T-cell (primary cell): ENCODE measurements around the gene EFCAB12. TPM values are rescaled to one million over a fixed set of nuclear protein-coding genes. Genes with fewer than 3 reads are reported as not detected.
A peak's percentile ranks its signal among the peaks of the same experiment; 100 is the strongest.

Source experiments
- ATAC-seq, 4 experiments: fragments of 200-7000 bp in 3 of 4; fragments of 150-1000 bp in 1 of 4; cut with Tn5 transposase; replicated peaks in 1 of 4; 1 replicate in 3 of 4; 2 replicates in 1 of 4; pipeline ENCODE4 v1.10.0; 2021; ENCODE audit warnings: moderate library complexity in 3 of 4, mild to moderate bottlenecking in 2 of 4, moderate number of reproducible peaks in 1 of 4
- CTCF ChIA-PET, 2 donors: fragments of 300-600 bp; sonication (Branson Sonifier 250); formaldehyde crosslinking; loops; one replicate each; lab custom pipeline; 2022; ENCODE audit warnings: antibody characterized with exemption in 2 of 2; lab: Charles Lee
- POLR2A ChIA-PET, 2 donors: fragments of 300-600 bp; sonication (Branson Sonifier 250); formaldehyde crosslinking; loops; one replicate each; lab custom pipeline; 2022; ENCODE audit warnings: antibody characterized with exemption in 2 of 2; lab: Charles Lee
- DNase-seq, 35 experiments: peaks; one replicate each; pipeline versions ENCODE4 v3.0.0 to v3.0.0-alpha.2; 2013 to 2023
- H3K27ac ChIP-seq: one replicate; pipeline ENCODE4 v1.5.1; 2013; ENCODE audit warnings: low read length
- H3K27me3 ChIP-seq, 2 experiments: replicated peaks in 1 of 2; 1 replicate in 1 of 2; 2 replicates in 1 of 2; pipeline versions ENCODE4 v1.6.1 to v1.7.0; 2013; ENCODE audit warnings: low read length in 1 of 2, mixed read lengths in 1 of 2; ENCODE audit not compliant: control insufficient read depth in 2 of 2, insufficient read depth in 2 of 2; ENCODE audit errors: extremely low read depth in 1 of 2
- H3K36me3 ChIP-seq, 2 donors: 1 replicate in 1 of 2; 2 replicates in 1 of 2; pipeline versions ENCODE4 v1.6.1 to v1.7.0; 2013; ENCODE audit warnings: low read length in 1 of 2; ENCODE audit not compliant: control insufficient read depth in 2 of 2, insufficient read depth in 1 of 2; ENCODE audit errors: extremely low read depth in 1 of 2
- H3K4me1 ChIP-seq, 2 experiments: 1 replicate in 1 of 2; 2 replicates in 1 of 2; pipeline versions ENCODE4 v1.6.1 to v1.7.0; 2013; ENCODE audit warnings: low read length in 2 of 2, mixed read lengths in 1 of 2; ENCODE audit not compliant: insufficient read depth in 2 of 2, control insufficient read depth in 1 of 2; ENCODE audit errors: extremely low read depth in 1 of 2
- H3K4me3 ChIP-seq, 2 donors: 1 replicate in 1 of 2; 2 replicates in 1 of 2; pipeline versions ENCODE4 v1.5.1 to v1.7.0; 2013; ENCODE audit warnings: mild to moderate bottlenecking in 2 of 2, low read length in 1 of 2, moderate library complexity in 1 of 2; ENCODE audit not compliant: control insufficient read depth in 1 of 2; ENCODE audit errors: extremely low read depth in 1 of 2
- H3K9me3 ChIP-seq: 2 replicates; pipeline ENCODE4 v1.7.0; 2013
- H3K27ac Mint-ChIP-seq, 2 donors: one replicate each; pipeline ENCODE4 v1.8.0; 2020 to 2021; ENCODE audit warnings: mild to moderate bottlenecking in 2 of 2, mixed read lengths in 2 of 2
- H3K27me3 Mint-ChIP-seq, 2 donors: one replicate each; pipeline ENCODE4 v1.8.0; 2021 to 2022; ENCODE audit warnings: mixed read lengths in 2 of 2
- H3K36me3 Mint-ChIP-seq: one replicate; pipeline ENCODE4 v1.8.0; 2021; ENCODE audit warnings: mixed read lengths
- H3K4me1 Mint-ChIP-seq, 3 donors: one replicate each; pipeline ENCODE4 v1.8.0; 2020 to 2022; ENCODE audit warnings: mixed read lengths in 3 of 3, mild to moderate bottlenecking in 1 of 3
- H3K4me3 Mint-ChIP-seq, 3 donors: one replicate each; pipeline ENCODE4 v1.8.0; 2020 to 2022; ENCODE audit warnings: mild to moderate bottlenecking in 3 of 3, mixed read lengths in 3 of 3, moderate library complexity in 3 of 3
- H3K9me3 Mint-ChIP-seq, 3 donors: one replicate each; pipeline ENCODE4 v1.8.0; 2020 to 2022; ENCODE audit warnings: mixed read lengths in 3 of 3
- WGBS: methylation state at CpG from one replicate; pipeline ENCODE4 v1.1.5; 2013; ENCODE audit warnings: missing lambda C conversion rate; ENCODE audit not compliant: insufficient coverage; 5-methylcytosine and 5-hydroxymethylcytosine counted together
- total RNA-seq, 35 experiments: library from RNA in 6 of 35; stranded (reverse) in 6 of 35; fragments of 120-200 nt in 1 of 35; gene quantifications; one replicate each; pipeline versions ENCODE4 v1.2.1 to v1.2.4 and lab custom pipeline; 2013 to 2026

EFCAB12 gene
- total RNA-seq, 5 donors from 2014 or later (not counting 1 experiment from before 2014, with no cell fraction given): 1.2 to 2.7 (median 2.2) TPM

DNA sequence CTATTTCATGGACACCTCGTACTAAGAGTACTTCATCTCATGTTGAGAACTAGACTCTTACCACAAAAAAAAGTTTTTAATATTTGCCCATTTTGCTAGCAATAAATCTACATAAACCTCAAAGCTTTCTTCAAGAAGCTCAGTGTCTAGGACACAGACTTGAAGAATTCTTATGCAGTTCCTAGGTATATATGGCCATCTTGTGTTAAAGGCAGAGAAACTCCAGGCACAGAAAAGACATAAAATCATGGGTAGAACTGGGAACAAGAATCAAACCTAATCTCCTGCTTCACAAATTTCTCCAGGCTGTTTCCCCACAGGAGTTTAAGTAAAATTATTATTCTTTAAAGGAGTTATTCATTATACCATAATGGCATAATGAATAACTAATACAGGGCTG is 6.9 kb upstream of the EFCAB12 start:
- no peak for ATAC-seq
- ChIA-PET POLR2A (interaction anchor here in 1 of 2 donors (0.6 to 0.7 kb wide), 2 partner anchors 9 to 68 kb away, joined by 4 to 5 read pairs; no protein-coding TSS in a partner anchor), CTCF (no interaction called here)
- H3K4me3 Mint-ChIP-seq: peak overlapping the region in 1 of 3 donors; percentile 21
- no peaks in the 10 kb centered on the region for H3K27me3 Mint-ChIP-seq
- WGBS: no CpG with 5 or more reads among the region's 1 CpG
- H3K27ac Mint-ChIP-seq: peak overlapping the region; percentile 18 to 78
- H3K9me3 Mint-ChIP-seq: no peaks in the 10 kb centered on the region
- H3K4me1 Mint-ChIP-seq: peaks cover 42 to 56% (median 54%) of the 10 kb centered on the region in 3 donors
- H3K4me1 ChIP-seq: peaks cover 5 to 10% of the 10 kb centered on the region in 2 experiments
- DNase-seq: no peak
- no peaks in the 10 kb centered on the region for H3K9me3 ChIP-seq
- no peak overlapping the region for H3K27ac ChIP-seq
- H3K27me3 ChIP-seq: no peaks in the 10 kb centered on the region
- H3K4me3 ChIP-seq: no peak overlapping the region
- peaks cover 5 to 56% of the 10 kb centered on the region in 2 donors for H3K36me3 ChIP-seq
- peaks cover 54% of the 10 kb centered on the region for H3K36me3 Mint-ChIP-seq

DNA sequence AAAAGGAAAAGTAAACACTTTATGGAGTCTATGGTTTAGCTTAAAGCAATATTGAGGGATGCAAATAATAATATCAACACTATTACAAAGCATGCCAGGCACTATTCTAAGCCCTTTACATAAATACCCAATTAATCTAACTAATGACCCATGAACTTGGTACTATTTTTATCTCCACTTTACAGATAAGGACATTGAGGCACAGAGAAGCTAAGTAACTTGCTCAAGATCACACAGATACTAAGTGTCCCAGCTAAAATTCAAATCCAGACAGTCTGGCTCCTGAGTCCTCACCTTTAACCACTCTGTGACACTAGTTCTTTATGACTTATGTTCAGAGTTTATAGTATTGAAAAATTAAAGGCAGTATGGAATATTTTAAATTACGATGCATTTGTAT is 5.7 kb upstream of the EFCAB12 start:
- peak overlapping the region in 1 of 2 donors; percentile 25 for H3K27ac Mint-ChIP-seq
- H3K4me3 Mint-ChIP-seq: no peak overlapping the region
- peaks cover 5 to 59% of the 10 kb centered on the region in 2 donors for H3K36me3 ChIP-seq
- H3K9me3 ChIP-seq: no peaks in the 10 kb centered on the region
- CTCF ChIA-PET: no interaction called here
- H3K27me3 ChIP-seq: no peaks in the 10 kb centered on the region
- no peak overlapping the region for H3K4me3 ChIP-seq
- H3K36me3 Mint-ChIP-seq: peaks cover 54% of the 10 kb centered on the region
- DNase-seq (no peak), ATAC-seq (no peak)
- peaks cover 5 to 7% of the 10 kb centered on the region in 2 experiments for H3K4me1 ChIP-seq
- no peaks in the 10 kb centered on the region for H3K27me3 Mint-ChIP-seq
- no peaks in the 10 kb centered on the region for H3K9me3 Mint-ChIP-seq
- no peak overlapping the region for H3K27ac ChIP-seq
- POLR2A ChIA-PET: interaction anchor here in 1 of 2 donors (0.6 kb wide), 1 partner anchor 666 kb away, joined by 3 read pairs; no protein-coding TSS in a partner anchor
- no CpG with 5 or more reads among the region's 1 CpG for WGBS
- H3K4me1 Mint-ChIP-seq: peaks cover 37 to 54% (median 49%) of the 10 kb centered on the region in 3 donors

DNA sequence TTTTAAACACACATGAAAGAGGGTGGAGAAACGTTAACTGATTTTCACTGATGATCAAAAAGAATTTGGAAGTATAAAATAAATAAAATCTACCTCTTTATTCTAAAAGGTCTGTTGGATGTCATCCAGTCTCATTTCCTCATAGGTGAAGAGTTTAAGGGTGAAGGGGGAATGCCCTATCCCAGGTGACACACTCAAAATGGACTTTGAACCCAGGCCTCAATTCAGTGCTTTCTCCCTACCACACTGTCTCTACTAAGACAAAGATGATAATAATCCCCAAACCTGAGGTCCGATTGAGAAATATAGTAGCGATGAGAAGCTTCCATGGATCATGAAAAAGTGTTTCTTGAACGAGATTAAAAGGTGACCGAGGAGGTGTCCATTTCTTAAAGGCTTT is 5.1 kb upstream of the EFCAB12 start:
- CTCF ChIA-PET: no interaction called here
- 100% methylated on average over 2 of the region's 5 CpGs for WGBS
- H3K36me3 Mint-ChIP-seq: peaks cover 54% of the 10 kb centered on the region
- Histone ChIP-seq H3K27me3 (no peaks in the 10 kb centered on the region), H3K27ac (no peak overlapping the region), H3K36me3 (peaks cover 5 to 59% of the 10 kb centered on the region in 2 donors), H3K9me3 (no peaks in the 10 kb centered on the region), H3K4me3 (no peak overlapping the region), H3K4me1 (peaks cover 4 to 6% of the 10 kb centered on the region in 2 experiments)
- POLR2A ChIA-PET: no interaction called here
- no peak overlapping the region for H3K4me3 Mint-ChIP-seq
- no peaks in the 10 kb centered on the region for H3K9me3 Mint-ChIP-seq
- H3K27me3 Mint-ChIP-seq: no peaks in the 10 kb centered on the region
- H3K27ac Mint-ChIP-seq: no peak overlapping the region
- DNase-seq (no peak), ATAC-seq (no peak)
- H3K4me1 Mint-ChIP-seq: peaks cover 42 to 56% (median 49%) of the 10 kb centered on the region in 3 donors

DNA sequence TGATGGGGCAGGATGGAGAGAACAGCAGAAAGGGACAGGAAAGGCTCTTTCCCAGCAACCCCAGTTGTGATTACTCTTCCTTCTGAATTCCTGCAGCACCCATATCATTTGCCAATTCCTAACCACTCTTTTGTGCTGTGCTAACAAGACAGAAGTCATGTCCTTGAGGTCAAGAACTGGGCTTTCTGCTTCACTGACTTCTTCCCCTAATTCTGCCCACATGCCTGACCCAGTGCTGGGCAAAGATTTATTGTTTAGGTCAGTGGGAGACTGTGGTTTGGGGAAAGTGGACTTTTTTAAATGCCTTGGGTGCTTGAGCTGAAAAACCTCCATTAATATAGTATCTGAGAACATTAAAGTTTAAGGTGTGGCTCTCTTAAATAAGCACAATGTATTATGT is 4.2 kb upstream of the EFCAB12 start:
- H3K4me1 Mint-ChIP-seq: peaks cover 42 to 56% (median 49%) of the 10 kb centered on the region in 3 donors
- H3K36me3 ChIP-seq: peaks cover 5 to 55% of the 10 kb centered on the region in 2 donors

DNA sequence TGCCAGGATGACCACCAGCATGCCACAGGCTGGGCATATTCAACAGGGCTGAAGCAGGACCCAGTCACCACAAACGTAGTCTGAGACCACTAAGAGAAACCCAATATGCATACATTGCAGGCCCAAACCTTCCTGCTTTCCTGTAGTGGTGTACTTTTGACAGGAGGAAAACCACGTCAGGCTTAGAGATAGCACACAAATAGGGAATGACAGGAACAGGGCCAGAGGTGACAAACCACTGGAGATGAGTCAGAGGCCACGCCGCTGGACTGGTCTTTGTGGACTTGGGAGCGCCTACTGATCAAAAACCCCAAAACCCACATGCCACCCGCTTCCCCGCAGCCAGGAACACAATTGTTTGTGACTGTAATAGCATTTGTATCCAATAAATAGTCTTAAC is 3.6 kb upstream of the EFCAB12 start:
- POLR2A ChIA-PET: no interaction called here
- peaks cover 5 to 50% of the 10 kb centered on the region in 2 donors for H3K36me3 ChIP-seq
- H3K4me1 ChIP-seq: peaks cover 5 to 14% of the 10 kb centered on the region in 2 experiments
- Mint-ChIP-seq H3K27me3 (no peaks in the 10 kb centered on the region), H3K4me1 (peaks cover 43 to 53% (median 48%) of the 10 kb centered on the region in 3 donors), H3K36me3 (peaks cover 47% of the 10 kb centered on the region), H3K4me3 (no peak overlapping the region), H3K27ac (peak overlapping the region in 1 of 2 donors; percentile 16), H3K9me3 (no peaks in the 10 kb centered on the region)
- H3K4me3 ChIP-seq: no peak overlapping the region
- CTCF ChIA-PET: interaction anchor here in 1 of 2 donors (0.5 kb wide), 1 partner anchor 387 kb away, joined by 4 read pairs; no protein-coding TSS in a partner anchor
- H3K9me3 ChIP-seq: no peaks in the 10 kb centered on the region
- ATAC-seq (no peak), DNase-seq (no peak)
- no peaks in the 10 kb centered on the region for H3K27me3 ChIP-seq
- no peak overlapping the region for H3K27ac ChIP-seq
- 60% methylated on average over 1 of the region's 7 CpGs for WGBS

More for the DNA sequence above, 4.2 kb upstream of the EFCAB12 start:
- H3K4me3 ChIP-seq: no peak overlapping the region
- H3K4me1 ChIP-seq: peaks cover 5 to 12% of the 10 kb centered on the region in 2 experiments
- CTCF ChIA-PET: interaction anchor here in 1 of 2 donors (0.7 kb wide), 1 partner anchor 1346 kb away, joined by 4 read pairs; no protein-coding TSS in a partner anchor
- H3K27ac ChIP-seq: no peak overlapping the region
- POLR2A ChIA-PET: no interaction called here
- no peaks in the 10 kb centered on the region for H3K27me3 Mint-ChIP-seq
- peaks cover 50% of the 10 kb centered on the region for H3K36me3 Mint-ChIP-seq
- DNase-seq (no peak), ATAC-seq (no peak)
- no peak overlapping the region for H3K4me3 Mint-ChIP-seq
- no peaks in the 10 kb centered on the region for H3K27me3 ChIP-seq
- H3K27ac Mint-ChIP-seq: peak overlapping the region in 1 of 2 donors; percentile 16
- no peaks in the 10 kb centered on the region for H3K9me3 Mint-ChIP-seq
- H3K9me3 ChIP-seq: no peaks in the 10 kb centered on the region

DNA sequence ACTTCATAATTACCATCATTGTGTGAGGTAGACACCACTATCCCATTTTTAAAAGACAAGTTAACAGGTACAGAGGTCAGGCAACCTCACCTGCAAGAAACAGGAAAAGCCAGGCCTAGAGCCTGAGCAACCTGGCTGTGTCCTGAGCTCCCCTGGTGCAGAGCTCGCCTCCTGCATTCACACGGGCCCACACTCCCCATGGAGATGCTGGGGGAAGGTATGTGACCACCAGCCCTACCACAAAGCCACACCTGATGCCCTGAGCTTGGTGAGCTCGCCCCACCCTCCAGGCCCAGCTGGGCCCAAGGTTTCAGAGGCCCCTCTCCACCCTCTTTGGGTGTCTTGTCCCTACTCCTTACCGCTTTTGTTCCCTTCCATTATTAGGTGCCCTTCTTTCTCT is 1.2 kb upstream of the EFCAB12 start:
- peak overlapping the region; percentile 44 for H3K27ac ChIP-seq
- H3K36me3 ChIP-seq: peaks cover 5 to 38% of the 10 kb centered on the region in 2 donors
- POLR2A ChIA-PET: interaction anchor here in 1 of 2 donors (1.5 kb wide), 1 partner anchor 10 kb away, joined by 7 read pairs; the partner anchor contains the start of genes IFT122 and MBD4
- ATAC-seq (no peak), DNase-seq (no peak)
- H3K36me3 Mint-ChIP-seq: peaks cover 31% of the 10 kb centered on the region
- no peaks in the 10 kb centered on the region for H3K27me3 ChIP-seq
- no peak overlapping the region for H3K4me3 Mint-ChIP-seq
- peaks cover 3 to 14% of the 10 kb centered on the region in 2 experiments for H3K4me1 ChIP-seq
- H3K9me3 ChIP-seq: no peaks in the 10 kb centered on the region
- WGBS: no CpG with 5 or more reads among the region's 4 CpGs
- CTCF ChIA-PET: interaction anchor here in 1 of 2 donors (2.4 kb wide), 1 partner anchor 10 kb away, joined by 9 read pairs; the partner anchor contains the start of genes IFT122 and MBD4
- no peaks in the 10 kb centered on the region for H3K9me3 Mint-ChIP-seq
- H3K4me1 Mint-ChIP-seq: peaks cover 19 to 28% (median 25%) of the 10 kb centered on the region in 3 donors
- peak overlapping the region in 1 of 2 donors; percentile 82 for H3K27ac Mint-ChIP-seq
- no peak overlapping the region for H3K4me3 ChIP-seq
- H3K27me3 Mint-ChIP-seq: no peaks in the 10 kb centered on the region
